Spleen (tissue), 7 donors: ENCODE measurements around the gene TMEM198.

ENCODE experiments used
- POLR2A ChIP-seq, 3 donors: fragments of 450-650 bp; IDR thresholded peaks; one replicate each; pipeline ENCODE4 v1.5.1; 2017; ENCODE audit warnings: antibody characterized with exemption in 3 of 3, mild to moderate bottlenecking in 1 of 3
- POLR2AphosphoS5 ChIP-seq, 3 donors: sonication (generic); formaldehyde crosslinking; IDR thresholded peaks; one replicate each; pipeline ENCODE4 v1.5.1; 2017; ENCODE audit warnings: antibody characterized with exemption in 3 of 3
- TF ChIP-seq, protein P1 (sequence below), 11 experiments: fragments of 200-600 bp in 7 of 11; fragments of 450-650 bp in 4 of 11; sonication (generic) in 4 of 11; IDR thresholded peaks in 8 of 11; conservative IDR thresholded peaks in 3 of 11; 1 replicate in 7 of 11; 2 replicates in 4 of 11; pipeline versions ENCODE4 v1.4.0 to v1.8.0; 2016 to 2021; ENCODE audit warnings: antibody characterized with exemption in 11 of 11, inconsistent platforms in 4 of 11, mild to moderate bottlenecking in 1 of 11
- donor health status: DM: no; HTN: no; CAD: no; lungs with moderate emphysema.
- donor health status: DM: no; HTN: no; CAD: no.
- donor health status: DM: no; HTN: no; CAD: no.

DNA sequence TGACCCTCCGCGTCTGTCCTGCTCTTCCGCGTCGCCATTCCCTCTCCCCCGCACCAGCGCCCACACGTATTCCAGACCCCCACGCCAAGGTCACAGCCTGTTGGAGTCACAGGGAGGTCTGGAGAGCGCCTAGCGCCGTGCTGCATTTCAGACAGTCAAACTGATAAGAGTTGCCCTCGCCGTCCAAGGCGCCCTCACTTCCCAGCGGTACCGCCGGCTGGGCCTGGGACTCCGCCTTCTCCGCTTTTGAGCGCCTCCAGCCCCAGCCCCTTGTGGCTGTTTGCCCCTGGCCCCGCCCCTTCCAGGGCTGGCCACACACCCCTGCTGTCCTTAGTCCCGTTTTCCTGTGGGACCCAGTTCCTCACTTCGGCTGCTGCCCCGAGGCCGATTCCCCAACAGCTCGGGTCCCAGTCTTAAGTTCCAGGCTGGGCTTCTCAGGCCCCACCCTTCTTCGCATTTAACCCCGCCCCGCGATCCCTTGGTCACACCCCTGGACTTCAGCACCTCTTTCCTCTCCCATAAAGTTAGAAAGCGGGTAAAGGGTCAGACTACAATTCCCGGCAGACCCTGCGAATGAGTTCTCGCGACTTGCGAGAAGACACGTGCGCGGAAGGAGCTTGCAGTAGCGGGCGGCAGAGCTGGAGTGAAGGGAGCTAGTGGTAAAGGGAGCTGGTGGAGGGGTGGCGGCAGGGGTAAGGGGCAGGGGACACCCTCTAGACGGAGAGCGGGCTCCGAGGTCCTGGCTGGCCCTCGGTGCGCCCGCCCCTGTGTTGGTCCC lies 45.4 kb upstream of the TMEM198 start, which contains the start of gene GMPPA:
- TF ChIP-seq, protein P1, sequence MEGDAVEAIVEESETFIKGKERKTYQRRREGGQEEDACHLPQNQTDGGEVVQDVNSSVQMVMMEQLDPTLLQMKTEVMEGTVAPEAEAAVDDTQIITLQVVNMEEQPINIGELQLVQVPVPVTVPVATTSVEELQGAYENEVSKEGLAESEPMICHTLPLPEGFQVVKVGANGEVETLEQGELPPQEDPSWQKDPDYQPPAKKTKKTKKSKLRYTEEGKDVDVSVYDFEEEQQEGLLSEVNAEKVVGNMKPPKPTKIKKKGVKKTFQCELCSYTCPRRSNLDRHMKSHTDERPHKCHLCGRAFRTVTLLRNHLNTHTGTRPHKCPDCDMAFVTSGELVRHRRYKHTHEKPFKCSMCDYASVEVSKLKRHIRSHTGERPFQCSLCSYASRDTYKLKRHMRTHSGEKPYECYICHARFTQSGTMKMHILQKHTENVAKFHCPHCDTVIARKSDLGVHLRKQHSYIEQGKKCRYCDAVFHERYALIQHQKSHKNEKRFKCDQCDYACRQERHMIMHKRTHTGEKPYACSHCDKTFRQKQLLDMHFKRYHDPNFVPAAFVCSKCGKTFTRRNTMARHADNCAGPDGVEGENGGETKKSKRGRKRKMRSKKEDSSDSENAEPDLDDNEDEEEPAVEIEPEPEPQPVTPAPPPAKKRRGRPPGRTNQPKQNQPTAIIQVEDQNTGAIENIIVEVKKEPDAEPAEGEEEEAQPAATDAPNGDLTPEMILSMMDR (IDR thresholded peaks at IDR 0.05 in 8 of 11, conservative IDR thresholded peaks at IDR 0.05 in 3 of 11): peak in 6 of 11 experiments; percentile 18 to 44 (median 29)
- TF ChIP-seq POLR2AphosphoS5 (IDR thresholded peaks at IDR 0.05) (peak; percentile 91 to 99 (median 96)), POLR2A (IDR thresholded peaks at IDR 0.05) (peak in 1 of 3 donors; percentile 28)
